ENCODE data around the gene CCDC192.

- no peak for TF ChIP-seq ESRRG (CRISPR knock-in tag; IDR thresholded peaks at IDR 0.05)
- no peak for TF ChIP-seq PATZ1 (CRISPR knock-in tag; IDR thresholded peaks at IDR 0.05; ENCODE audit: borderline replicate concordance)
- TF ChIP-seq RARB (CRISPR knock-in tag; IDR thresholded peaks at IDR 0.05): no peak
- TF ChIP-seq ZFP3 (CRISPR knock-in tag; IDR thresholded peaks at IDR 0.05): no peak
- TF ChIP-seq ZFP30 (CRISPR knock-in tag; IDR thresholded peaks at IDR 0.05): no peak
- TF ChIP-seq CSRNP3 (CRISPR knock-in tag; IDR thresholded peaks at IDR 0.05): no peak
- TF ChIP-seq ZNF8 (CRISPR knock-in tag; IDR thresholded peaks at IDR 0.05): no peak
These were observed 216.0 kb downstream of the CCDC192 start for GRCh38 chr5:127919006-127919796.

Measured in SK-N-SH treated with all-trans-retinoic acid at 6 μM for 48 hours (cell line).